K562 (cell line): ENCODE data around the gene PTPRB.

Experiments
- CXXC5 ChIP-seq: fragments of 250-450 bp; sonication (Bioruptor Pico); IDR thresholded peaks from 2 replicates; pipeline ENCODE4 v1.8.0; 2022; ENCODE audit warnings: inconsistent platforms, mild to moderate bottlenecking, moderate library complexity
- ESRRB ChIP-seq: fragments of 250-450 bp; sonication (Bioruptor Pico); IDR thresholded peaks from 2 replicates; pipeline ENCODE4 v1.5.0; 2020; ENCODE audit warnings: mild to moderate bottlenecking, moderate library complexity, borderline replicate concordance
- MED1 ChIP-seq: sonication (generic); formaldehyde crosslinking; IDR thresholded peaks from 2 replicates; pipeline ENCODE4 v1.8.1; 2023; ENCODE audit warnings: missing genetic modification reagents, borderline replicate concordance
- NFRKB ChIP-seq: fragments of 450-650 bp; IDR thresholded peaks from 2 replicates; pipeline ENCODE4 v1.6.1; 2016; ENCODE audit warnings: low read depth
- TFAM ChIP-seq: fragments of 250-450 bp; sonication (Bioruptor Pico); conservative IDR thresholded peaks from 2 replicates; pipeline ENCODE4 v1.5.0; 2021; ENCODE audit warnings: mild to moderate bottlenecking, moderate library complexity
- ZNF695 ChIP-seq: fragments of 450-650 bp; formaldehyde crosslinking; IDR thresholded peaks from 2 replicates; pipeline ENCODE4 v1.4.0; 2020; ENCODE audit warnings: mild to moderate bottlenecking, moderate library complexity
- TF ChIP-seq, protein P1 (sequence below), 3 experiments: IDR thresholded peaks in 2 of 3; conservative IDR thresholded peaks in 1 of 3; 2 replicates each; pipeline ENCODE4 v1.5.1; 2011 to 2012; ENCODE audit warnings: low read length in 3 of 3, mild to moderate bottlenecking in 3 of 3, control low read depth in 2 of 3, improper control_type of control experiment in 1 of 3, inconsistent platforms in 1 of 3, low read depth in 1 of 3, mixed read lengths in 1 of 3, moderate library complexity in 1 of 3; ENCODE audit not compliant: insufficient read depth in 2 of 3

- TF ChIP-seq ZNF695 (no peak), NFRKB (no peak), TFAM (CRISPR knock-in tag) (no peak), ESRRB (CRISPR knock-in tag) (no peak), CXXC5 (CRISPR knock-in tag) (no peak), MED1 (CRISPR knock-in tag) (no peak)
- TF ChIP-seq, protein P1, sequence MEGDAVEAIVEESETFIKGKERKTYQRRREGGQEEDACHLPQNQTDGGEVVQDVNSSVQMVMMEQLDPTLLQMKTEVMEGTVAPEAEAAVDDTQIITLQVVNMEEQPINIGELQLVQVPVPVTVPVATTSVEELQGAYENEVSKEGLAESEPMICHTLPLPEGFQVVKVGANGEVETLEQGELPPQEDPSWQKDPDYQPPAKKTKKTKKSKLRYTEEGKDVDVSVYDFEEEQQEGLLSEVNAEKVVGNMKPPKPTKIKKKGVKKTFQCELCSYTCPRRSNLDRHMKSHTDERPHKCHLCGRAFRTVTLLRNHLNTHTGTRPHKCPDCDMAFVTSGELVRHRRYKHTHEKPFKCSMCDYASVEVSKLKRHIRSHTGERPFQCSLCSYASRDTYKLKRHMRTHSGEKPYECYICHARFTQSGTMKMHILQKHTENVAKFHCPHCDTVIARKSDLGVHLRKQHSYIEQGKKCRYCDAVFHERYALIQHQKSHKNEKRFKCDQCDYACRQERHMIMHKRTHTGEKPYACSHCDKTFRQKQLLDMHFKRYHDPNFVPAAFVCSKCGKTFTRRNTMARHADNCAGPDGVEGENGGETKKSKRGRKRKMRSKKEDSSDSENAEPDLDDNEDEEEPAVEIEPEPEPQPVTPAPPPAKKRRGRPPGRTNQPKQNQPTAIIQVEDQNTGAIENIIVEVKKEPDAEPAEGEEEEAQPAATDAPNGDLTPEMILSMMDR (IDR thresholded peaks at IDR 0.05 in 2 of 3, conservative IDR thresholded peaks at IDR 0.05 in 1 of 3; ENCODE audit: insufficient read depth in 2 of 3, low read depth in 1 of 3, low read length in 3 of 3): no peak
Observed at GRCh38 chr12:70627677-70628076, 9.6 kb downstream of the PTPRB start.
